Transverse colon (tissue), 4 donors: Measurements from ENCODE around the gene CKMT1B. TPM values are rescaled to one million over a fixed set of nuclear protein-coding genes. Genes with fewer than 3 reads are reported as not detected.
"Not testable (repeated sequence)": the region's sequence is repeated elsewhere in the genome, so short reads cannot be mapped to it uniquely, and the experiment has no call there.

Source experiments
- DNase-seq: peaks from one replicate; pipeline ENCODE4 v3.0.0-alpha.2; 2019
- H3K27ac ChIP-seq, 4 donors: fragments of 200-600 bp; sonication (generic); 2 replicates each; pipeline ENCODE4 v1.5.1; 2016 to 2018; ENCODE audit warnings: inconsistent platforms in 4 of 4
- H3K27me3 ChIP-seq: fragments of 200-600 bp; sonication (generic); 2 replicates; pipeline ENCODE4 v1.5.1; 2017; ENCODE audit warnings: inconsistent platforms
- H3K36me3 ChIP-seq, 4 donors: fragments of 200-600 bp; sonication (generic); 2 replicates each; pipeline ENCODE4 v1.5.1; 2017 to 2019; ENCODE audit warnings: inconsistent platforms in 4 of 4
- H3K4me1 ChIP-seq, 4 donors: fragments of 200-600 bp; sonication (generic); 2 replicates each; pipeline ENCODE4 v1.5.1; 2017 to 2020; ENCODE audit warnings: inconsistent platforms in 4 of 4
- H3K4me3 ChIP-seq, 4 donors: fragments of 200-600 bp; sonication (generic); 1 replicate in 1 of 4; 2 replicates in 3 of 4; pipeline versions ENCODE4 v1.5.1 to v1.6.1; 2017 to 2019; ENCODE audit warnings: inconsistent platforms in 4 of 4
- H3K9me3 ChIP-seq, 2 donors: fragments of 200-600 bp; sonication (generic); 2 replicates each; pipeline ENCODE4 v1.5.1; 2017 to 2019; ENCODE audit warnings: inconsistent platforms in 2 of 2
- CTCF ChIP-seq, 5 experiments: fragments of 200-600 bp in 3 of 5; fragments of 450-650 bp in 2 of 5; sonication (generic) in 3 of 5; IDR thresholded peaks; 1 replicate in 2 of 5; 2 replicates in 3 of 5; pipeline ENCODE4 v1.5.1; 2016 to 2017; ENCODE audit warnings: antibody characterized with exemption in 5 of 5, inconsistent platforms in 3 of 5, mild to moderate bottlenecking in 2 of 5, moderate library complexity in 1 of 5
- EP300 ChIP-seq: sonication (generic); formaldehyde crosslinking; IDR thresholded peaks from one replicate; pipeline ENCODE4 v1.6.1; 2017; ENCODE audit warnings: antibody characterized with exemption, low read depth
- POLR2A ChIP-seq: fragments of 450-650 bp; IDR thresholded peaks from one replicate; pipeline ENCODE4 v1.6.1; 2016; ENCODE audit warnings: antibody characterized with exemption, mild to moderate bottlenecking, moderate library complexity
- POLR2AphosphoS5 ChIP-seq, 3 donors: sonication (generic); formaldehyde crosslinking; IDR thresholded peaks; one replicate each; pipeline ENCODE4 v1.6.1; 2016; ENCODE audit warnings: antibody characterized with exemption in 3 of 3
- WGBS, 2 donors: methylation state at CpG; one replicate each; pipeline ENCODE4 v1.1.5; 2018; ENCODE audit warnings: low coverage in 1 of 2; 5-methylcytosine and 5-hydroxymethylcytosine counted together
- in situ Hi-C, 4 donors: fragments of 200-750 bp; cut with MboI; loops; one replicate each; pipeline versions ENCODE4 v1.15.0 to v1.15.1; 2017; ENCODE audit warnings: low sequenced_read_pairs in 3 of 4, low pct_ligation_motif_present in 1 of 4, low pct_unique_long_range_greater_than_20kb in 1 of 4
- intact Hi-C: fragments of 100-400 bp; cut with DNase I; formaldehyde crosslinking; loops from one replicate; pipeline ENCODE4 v1.15.1; 2023; ENCODE audit warnings: low total_unique reads
- small RNA-seq, 4 donors: library from RNA; depleted of rRNA; stranded (forward); fragments of <200 nt; gene quantifications; one replicate each; pipeline ENCODE3, GENCODE V24; 2016
- total RNA-seq, 4 donors: library from RNA; depleted of rRNA; stranded (reverse); fragments of >200 nt; gene quantifications; one replicate each; pipeline ENCODE4 v1.1.0, GENCODE V29; 2016

The CKMT1B gene
- total RNA-seq, 4 donors from 2014 or later: 134 to 333 (median 187) TPM

- Histone ChIP-seq H3K4me3 (no peak overlapping the region), H3K27ac (no peak overlapping the region), H3K27me3 (peaks cover 6% of the 10 kb centered on the region), H3K4me1 (no peaks in the 10 kb centered on the region), H3K36me3 (no peaks in the 10 kb centered on the region), H3K9me3 (no peaks in the 10 kb centered on the region)
- no peak for TF ChIP-seq POLR2AphosphoS5 (IDR thresholded peaks at IDR 0.05)
- TF ChIP-seq CTCF (IDR thresholded peaks at IDR 0.05): no peak
- no peak for TF ChIP-seq POLR2A
- TF ChIP-seq EP300: no peak
- in situ Hi-C loops: no loop called here
- intact Hi-C loops: no loop called here
- no peak for DNase-seq
- WGBS, 2 donors: 18 to 30% methylated on average over 5 of the region's 5 CpGs
Observed at GRCh38 chr15:43625106-43625505, 31.3 kb downstream of the CKMT1B start.

- not testable (repeated sequence) for DNase-seq
Observed at GRCh38 chr15:43626937-43627336, 33.1 kb downstream of the CKMT1B start.

GRCh38 chr15:43638464-43639204 is 44.8 kb downstream of the CKMT1B start:
- H3K4me3 ChIP-seq, H3K27ac ChIP-seq, intact Hi-C loops, H3K4me1 ChIP-seq, DNase-seq, in situ Hi-C loops, H3K9me3 ChIP-seq, H3K27me3 ChIP-seq, H3K36me3 ChIP-seq: not testable (repeated sequence)
- 78 to 85% methylated on average over 4 to 8 of the region's 8 CpGs for WGBS, 2 donors

More at GRCh38 chr15:43626937-43627336, 33.1 kb downstream of the CKMT1B start:
- H3K36me3 ChIP-seq, H3K27ac ChIP-seq, H3K4me1 ChIP-seq, in situ Hi-C loops, H3K27me3 ChIP-seq, intact Hi-C loops, H3K4me3 ChIP-seq, H3K9me3 ChIP-seq: not testable (repeated sequence)

Small RNA genes lying within 50 kb of the gene (small RNA-seq; reads per million reads assigned to genes)
- 0 reads per million in 4 donors for gene PDIA3P2
- gene RNU6-554P: 0 reads per million in 4 donors
- gene RNU6-610P: 0 reads per million in 4 donors

Other genes with a start within 250 kb of the CKMT1B start
- gene ZSCAN29, start 223.0 kb upstream of the CKMT1B start, total RNA-seq: 10 to 100 TPM; 25.1 to 33.7 (median 29.8) TPM
- 10 to 100 TPM; 12.7 to 25.1 (median 16.0) TPM for gene TUBGCP4, start 222.9 kb upstream of the CKMT1B start, total RNA-seq
- gene TP53BP1, start 100.9 kb upstream of the CKMT1B start, total RNA-seq: 10 to 100 TPM; 25.1 to 40.8 (median 33.7) TPM
- gene MAP1A, start 76.4 kb upstream of the CKMT1B start, total RNA-seq: 10 to 100 TPM in 2 of 4 donors, 1 to 10 TPM in 2; 6.3 to 14.6 (median 9.8) TPM
- gene PPIP5K1, start 3.8 kb upstream of the CKMT1B start, total RNA-seq: 100 to 1,000 TPM in 1 of 4 donors, 10 to 100 TPM in 3; 60.5 to 273 (median 84.0) TPM
- 10 to 100 TPM in 1 of 4 donors, 1 to 10 TPM in 1, under 1 TPM in 1, not detected in 1; 0.41 to 20.3 (median 1.4) TPM for gene STRC, start 24.8 kb downstream of the CKMT1B start, total RNA-seq
- 10 to 100 TPM in 2 of 4 donors, 1 to 10 TPM in 2; 4.9 to 58.1 (median 11.6) TPM for gene CATSPER2, start 54.8 kb downstream of the CKMT1B start, total RNA-seq
- 100 to 1,000 TPM; 103 to 213 (median 149) TPM for gene CKMT1A, start 99.8 kb downstream of the CKMT1B start, total RNA-seq
- gene PDIA3, start 152.4 kb downstream of the CKMT1B start, total RNA-seq: 100 to 1,000 TPM in 2 of 4 donors, 10 to 100 TPM in 2; 29.5 to 115 (median 98.6) TPM
- 10 to 100 TPM in 3 of 4 donors, 1 to 10 TPM in 1; 4.4 to 59.4 (median 32.6) TPM for gene ELL3, start 182.9 kb downstream of the CKMT1B start, total RNA-seq
- gene SERF2, start 198.3 kb downstream of the CKMT1B start, total RNA-seq: 1,000 to 10,000 TPM in 1 of 4 donors, 100 to 1,000 TPM in 3; 663 to 1,001 (median 825) TPM
- gene SERINC4, start 206.2 kb downstream of the CKMT1B start, total RNA-seq: not detected
- 10 to 100 TPM; 10.6 to 41.1 (median 27.5) TPM for gene HYPK, start 206.6 kb downstream of the CKMT1B start, total RNA-seq
- gene MFAP1, start 230.7 kb downstream of the CKMT1B start, total RNA-seq: 10 to 100 TPM in 3 of 4 donors, 1 to 10 TPM in 1; 9.8 to 32.9 (median 16.3) TPM
- 1 to 10 TPM in 2 of 4 donors, under 1 TPM in 1, not detected in 1; 0.20 to 4.8 (median 2.7) TPM for gene WDR76, start 233.0 kb downstream of the CKMT1B start, total RNA-seq